Measurements from ENCODE around the gene HOXB9. TPM values are rescaled to one million over a fixed set of nuclear protein-coding genes. Genes with fewer than 3 reads are reported as not detected.

The HOXB9 gene
- polyA plus RNA-seq, 3 donors, result not detected

DNA sequence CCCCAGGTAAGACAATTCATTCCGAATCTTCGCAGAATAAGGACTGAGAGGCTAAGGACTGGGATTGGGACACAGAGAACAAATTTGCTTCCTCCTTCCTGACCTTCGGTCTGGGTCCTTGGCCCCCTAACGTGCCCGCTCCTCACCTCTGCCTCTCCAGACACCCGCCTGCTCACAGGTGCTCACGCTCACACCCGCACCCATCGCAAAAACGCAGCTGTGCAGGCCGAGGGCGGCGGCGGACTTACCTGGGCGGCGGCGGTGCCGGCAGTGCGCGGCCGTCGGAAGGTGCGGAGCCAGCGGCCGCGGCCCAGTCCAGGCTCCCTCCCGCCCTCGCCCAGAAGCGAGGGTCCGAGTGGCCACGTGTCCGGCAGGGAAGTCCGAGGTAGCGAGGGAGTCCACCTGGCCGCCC is 7.1 kb upstream of the HOXB9 start:
- Histone ChIP-seq H2AFZ (ENCODE audit: insufficient read depth, low read depth, low read length, poor library complexity, severe bottlenecking) (no peak overlapping the region), H3K9me3 (replicated peaks in 1 of 2; ENCODE audit: control insufficient read depth in 1 of 2, insufficient read depth in 1 of 2, low read length in 2 of 2) (peaks cover 0 to 13% of the 10 kb centered on the region in 2 donors), H3K4me3 (replicated peaks in 1 of 3; ENCODE audit: low read depth in 2 of 3, low read length in 3 of 3) (no peak overlapping the region), H3K4me2 (replicated peaks; ENCODE audit: extremely low read depth, low read length, poor library complexity, severe bottlenecking) (no peak overlapping the region), H3K27ac (ENCODE audit: low read depth in 1 of 2, low read length in 2 of 2) (no peak overlapping the region), H3K27me3 (ENCODE audit: control insufficient read depth in 2 of 2, insufficient read depth in 2 of 2, low read length in 2 of 2) (peaks cover 71 to 100% of the 10 kb centered on the region in 2 donors), H3K9ac (ENCODE audit: insufficient read depth, low read length, poor library complexity, severe bottlenecking) (no peak overlapping the region), H4K20me1 (ENCODE audit: insufficient read depth, low read length) (no peaks in the 10 kb centered on the region), H3K4me1 (ENCODE audit: control insufficient read depth in 1 of 2, insufficient read depth in 2 of 2, low read length in 2 of 2) (no peaks in the 10 kb centered on the region), H3K36me3 (replicated peaks in 1 of 2; ENCODE audit: control insufficient read depth in 1 of 2, insufficient read depth in 2 of 2, low read length in 2 of 2) (no peaks in the 10 kb centered on the region), H3K79me2 (ENCODE audit: insufficient read depth, low read length) (no peaks in the 10 kb centered on the region)
- no peak for DNase-seq
- peak overlapping the region in 1 of 2 donors; percentile 76 for H3K4me3 Mint-ChIP-seq
- no peak for TF ChIP-seq CTCF (IDR thresholded peaks at IDR 0.05)
- no peak overlapping the region for H3K27ac Mint-ChIP-seq
- 68% methylated on average over 34 of the region's 35 CpGs for WGBS (ENCODE audit: insufficient coverage)
- peaks cover 92 to 99% (median 98%) of the 10 kb centered on the region in 3 donors for H3K27me3 Mint-ChIP-seq (ENCODE audit: low read depth in 3 of 3)
- intact Hi-C loops (cut with micrococcal nuclease), result no loop called here
- peaks cover 0 to 4% of the 10 kb centered on the region in 2 donors for H3K36me3 Mint-ChIP-seq
- H3K9me3 Mint-ChIP-seq, result peaks cover 0 to 20% (median 11%) of the 10 kb centered on the region in 7 donors
- H3K4me1 Mint-ChIP-seq, result peaks cover 4% of the 10 kb centered on the region

DNA sequence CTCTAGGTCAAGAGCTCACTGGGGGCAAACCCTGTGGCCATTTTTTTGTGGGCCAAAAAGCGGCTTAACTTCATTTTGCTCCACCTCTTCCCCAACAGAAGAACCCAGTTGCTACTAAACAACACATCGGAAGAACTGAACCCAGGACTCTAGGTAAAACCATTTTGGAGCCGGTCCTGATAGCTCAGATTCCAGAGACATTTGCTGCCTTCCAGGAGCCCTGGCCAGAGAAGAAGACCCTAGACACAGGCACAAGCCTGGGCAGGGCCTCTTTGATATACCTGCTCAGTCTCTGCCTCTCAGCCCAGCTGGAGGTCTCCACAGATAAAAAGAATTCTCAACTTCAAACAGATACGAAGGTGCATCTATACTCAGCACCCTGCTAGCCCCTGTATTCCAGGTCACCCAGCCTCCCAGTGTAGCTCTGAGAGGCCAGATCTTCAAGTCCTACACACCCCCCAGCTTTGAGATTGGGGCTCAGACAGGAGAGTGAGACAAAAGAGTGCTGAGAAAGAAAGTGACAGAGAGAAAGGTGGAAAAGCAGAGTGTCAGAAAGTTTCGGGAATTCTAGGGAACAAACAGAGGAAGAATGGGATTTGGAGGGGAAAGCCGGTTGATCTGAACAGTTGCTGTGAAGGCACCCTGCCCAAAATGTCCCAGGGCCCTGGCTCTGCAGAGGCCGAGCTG is 6.6 kb upstream of the HOXB9 start:
- Histone ChIP-seq H3K27me3 (ENCODE audit: control insufficient read depth in 2 of 2, insufficient read depth in 2 of 2, low read length in 2 of 2) (peaks cover 68 to 100% of the 10 kb centered on the region in 2 donors), H3K4me1 (ENCODE audit: control insufficient read depth in 1 of 2, insufficient read depth in 2 of 2, low read length in 2 of 2) (no peaks in the 10 kb centered on the region), H4K20me1 (ENCODE audit: insufficient read depth, low read length) (no peaks in the 10 kb centered on the region), H2AFZ (ENCODE audit: insufficient read depth, low read depth, low read length, poor library complexity, severe bottlenecking) (no peak overlapping the region), H3K36me3 (replicated peaks in 1 of 2; ENCODE audit: control insufficient read depth in 1 of 2, insufficient read depth in 2 of 2, low read length in 2 of 2) (no peaks in the 10 kb centered on the region), H3K79me2 (ENCODE audit: insufficient read depth, low read length) (no peaks in the 10 kb centered on the region), H3K27ac (ENCODE audit: low read depth in 1 of 2, low read length in 2 of 2) (no peak overlapping the region), H3K4me2 (replicated peaks; ENCODE audit: extremely low read depth, low read length, poor library complexity, severe bottlenecking) (no peak overlapping the region), H3K9ac (ENCODE audit: insufficient read depth, low read length, poor library complexity, severe bottlenecking) (no peak overlapping the region), H3K4me3 (replicated peaks in 1 of 3; ENCODE audit: low read depth in 2 of 3, low read length in 3 of 3) (no peak overlapping the region), H3K9me3 (replicated peaks in 1 of 2; ENCODE audit: control insufficient read depth in 1 of 2, insufficient read depth in 1 of 2, low read length in 2 of 2) (peaks cover 0 to 13% of the 10 kb centered on the region in 2 donors)
- TF ChIP-seq CTCF (IDR thresholded peaks at IDR 0.05), result no peak
- H3K36me3 Mint-ChIP-seq, result peaks cover 0 to 4% of the 10 kb centered on the region in 2 donors
- peak overlapping the region in 1 of 2 donors; percentile 76 for H3K4me3 Mint-ChIP-seq
- no peak overlapping the region for H3K27ac Mint-ChIP-seq
- H3K4me1 Mint-ChIP-seq, result peaks cover 4% of the 10 kb centered on the region
- WGBS (ENCODE audit: insufficient coverage), result 92% methylated on average over 5 of the region's 7 CpGs
- DNase-seq, result no peak
- peaks cover 92 to 99% (median 99%) of the 10 kb centered on the region in 3 donors for H3K27me3 Mint-ChIP-seq (ENCODE audit: low read depth in 3 of 3)
- H3K9me3 Mint-ChIP-seq, result peaks cover 0 to 20% (median 11%) of the 10 kb centered on the region in 7 donors
- intact Hi-C loops (cut with micrococcal nuclease), result no loop called here
